ENCODE data around the gene MYH9.

Gene MYH9

DNA sequence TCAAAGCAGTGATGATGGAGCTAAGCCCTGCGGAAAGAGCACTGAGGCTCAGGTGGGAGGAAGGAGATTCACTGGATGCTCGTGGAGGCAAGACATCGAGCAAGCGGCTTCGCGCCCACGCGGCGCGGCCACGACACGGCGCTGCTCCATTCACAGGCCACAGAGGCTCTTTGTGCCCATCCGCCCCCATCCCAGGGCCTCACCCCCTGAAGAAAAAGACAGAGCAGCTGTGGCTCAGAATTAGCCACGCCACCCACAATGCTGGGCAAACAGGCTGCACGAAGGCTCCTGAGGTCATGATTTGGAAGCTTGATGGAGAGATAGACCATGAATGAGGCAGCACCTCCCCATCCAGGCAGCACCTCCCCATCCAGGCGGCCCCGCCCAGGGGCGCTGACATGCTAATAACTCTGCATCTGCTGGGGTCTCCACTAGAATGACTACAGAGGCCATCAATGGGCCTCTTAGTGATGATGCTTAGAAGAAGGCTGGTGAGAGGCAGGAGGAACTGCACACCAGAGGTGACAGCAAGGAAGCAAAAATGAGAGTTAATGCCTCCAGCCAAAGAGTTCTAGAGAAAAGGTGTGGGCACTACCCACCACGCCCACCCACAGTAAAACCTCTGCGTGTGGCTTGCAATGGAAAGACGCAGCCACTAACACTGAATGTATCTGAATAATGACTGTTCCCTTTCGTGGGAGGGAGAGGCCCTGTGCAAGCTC lies 43.5 kb downstream of the MYH9 start:
- Histone ChIP-seq H3K27ac (no peak overlapping the region), H3K9me3 (ENCODE audit: control insufficient read depth, low read length) (no peaks in the 10 kb centered on the region), H3K4me3 (ENCODE audit: low read depth, low read length) (no peak overlapping the region), H3K9ac (no peak overlapping the region), H3K4me1 (no peaks in the 10 kb centered on the region), H3K79me2 (peaks cover 22% of the 10 kb centered on the region), H3K4me2 (ENCODE audit: low read length) (no peak overlapping the region), H2AFZ (no peak overlapping the region), H3K27me3 (ENCODE audit: control insufficient read depth, insufficient read depth, low read length) (no peaks in the 10 kb centered on the region), H3K36me3 (ENCODE audit: control insufficient read depth, insufficient read depth, low read length) (no peaks in the 10 kb centered on the region)
- TF ChIP-seq, protein P1, sequence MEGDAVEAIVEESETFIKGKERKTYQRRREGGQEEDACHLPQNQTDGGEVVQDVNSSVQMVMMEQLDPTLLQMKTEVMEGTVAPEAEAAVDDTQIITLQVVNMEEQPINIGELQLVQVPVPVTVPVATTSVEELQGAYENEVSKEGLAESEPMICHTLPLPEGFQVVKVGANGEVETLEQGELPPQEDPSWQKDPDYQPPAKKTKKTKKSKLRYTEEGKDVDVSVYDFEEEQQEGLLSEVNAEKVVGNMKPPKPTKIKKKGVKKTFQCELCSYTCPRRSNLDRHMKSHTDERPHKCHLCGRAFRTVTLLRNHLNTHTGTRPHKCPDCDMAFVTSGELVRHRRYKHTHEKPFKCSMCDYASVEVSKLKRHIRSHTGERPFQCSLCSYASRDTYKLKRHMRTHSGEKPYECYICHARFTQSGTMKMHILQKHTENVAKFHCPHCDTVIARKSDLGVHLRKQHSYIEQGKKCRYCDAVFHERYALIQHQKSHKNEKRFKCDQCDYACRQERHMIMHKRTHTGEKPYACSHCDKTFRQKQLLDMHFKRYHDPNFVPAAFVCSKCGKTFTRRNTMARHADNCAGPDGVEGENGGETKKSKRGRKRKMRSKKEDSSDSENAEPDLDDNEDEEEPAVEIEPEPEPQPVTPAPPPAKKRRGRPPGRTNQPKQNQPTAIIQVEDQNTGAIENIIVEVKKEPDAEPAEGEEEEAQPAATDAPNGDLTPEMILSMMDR (IDR thresholded peaks at IDR 0.05): no peak

DNA sequence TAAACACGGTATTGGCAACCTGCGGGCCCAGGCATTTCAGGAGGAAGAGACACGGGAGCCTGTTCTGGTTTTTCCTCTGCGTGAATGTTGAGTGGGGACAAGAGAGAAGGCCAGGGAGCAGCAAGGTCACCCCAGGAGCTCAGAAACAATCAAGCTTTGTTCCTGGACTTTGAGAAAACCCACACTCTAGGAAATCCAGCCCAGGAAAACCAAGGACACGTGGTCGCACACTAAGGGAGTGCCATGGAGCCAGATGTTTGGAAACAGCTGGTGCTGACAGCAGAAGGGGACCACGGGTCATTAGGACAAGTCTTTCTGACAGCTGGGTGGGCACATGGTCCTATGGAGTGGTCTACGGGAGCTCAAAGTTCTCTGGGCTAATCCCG lies 44.1 kb downstream of the MYH9 start:
- no peaks in the 10 kb centered on the region for H3K4me1 ChIP-seq
- H3K27me3 ChIP-seq (ENCODE audit: control insufficient read depth, insufficient read depth, low read length): no peaks in the 10 kb centered on the region
- no peak overlapping the region for H3K9ac ChIP-seq
- TF ChIP-seq, protein P1 (IDR thresholded peaks at IDR 0.05): no peak
- no peak overlapping the region for H3K4me2 ChIP-seq (ENCODE audit: low read length)
- no peaks in the 10 kb centered on the region for H3K36me3 ChIP-seq (ENCODE audit: control insufficient read depth, insufficient read depth, low read length)
- H2AFZ ChIP-seq: no peak overlapping the region
- peaks cover 24% of the 10 kb centered on the region for H3K79me2 ChIP-seq
- H3K4me3 ChIP-seq (ENCODE audit: low read depth, low read length): no peak overlapping the region
- no peak overlapping the region for H3K27ac ChIP-seq
- no peaks in the 10 kb centered on the region for H3K9me3 ChIP-seq (ENCODE audit: control insufficient read depth, low read length)

DNA sequence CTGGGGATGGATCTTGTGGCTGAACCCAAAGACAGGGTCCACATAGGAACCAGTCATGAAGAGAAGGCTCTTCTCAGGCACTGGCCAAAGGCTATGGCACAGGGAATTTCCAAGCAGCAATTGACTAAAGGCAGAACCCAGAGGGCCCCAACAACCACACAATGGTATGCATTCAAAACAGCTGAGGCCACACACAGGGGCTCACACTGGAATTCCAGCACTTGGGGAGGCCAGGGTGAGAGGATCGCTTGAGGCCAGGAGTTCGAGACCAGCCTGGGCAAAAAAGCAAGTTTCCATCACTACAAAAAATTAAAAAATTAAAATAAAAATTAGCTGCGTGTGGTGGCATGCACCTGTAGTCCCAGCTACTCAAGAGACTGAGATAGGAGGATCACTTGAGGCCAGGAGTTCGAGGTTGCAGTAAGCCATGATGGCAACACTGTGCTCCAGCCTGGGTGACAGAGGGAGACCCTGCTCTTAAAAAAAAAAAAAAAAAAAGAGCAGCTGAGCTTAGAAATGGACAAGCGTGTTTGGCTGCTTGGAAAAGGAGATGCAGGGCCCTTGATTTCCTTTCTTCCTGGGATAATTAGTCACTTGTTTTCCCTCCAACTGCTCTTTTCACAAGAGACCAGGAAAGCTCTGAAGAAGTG lies 44.6 kb downstream of the MYH9 start:
- no peak overlapping the region for H3K27ac ChIP-seq
- no peaks in the 10 kb centered on the region for H3K36me3 ChIP-seq (ENCODE audit: control insufficient read depth, insufficient read depth, low read length)
- H3K4me1 ChIP-seq: no peaks in the 10 kb centered on the region

DNA sequence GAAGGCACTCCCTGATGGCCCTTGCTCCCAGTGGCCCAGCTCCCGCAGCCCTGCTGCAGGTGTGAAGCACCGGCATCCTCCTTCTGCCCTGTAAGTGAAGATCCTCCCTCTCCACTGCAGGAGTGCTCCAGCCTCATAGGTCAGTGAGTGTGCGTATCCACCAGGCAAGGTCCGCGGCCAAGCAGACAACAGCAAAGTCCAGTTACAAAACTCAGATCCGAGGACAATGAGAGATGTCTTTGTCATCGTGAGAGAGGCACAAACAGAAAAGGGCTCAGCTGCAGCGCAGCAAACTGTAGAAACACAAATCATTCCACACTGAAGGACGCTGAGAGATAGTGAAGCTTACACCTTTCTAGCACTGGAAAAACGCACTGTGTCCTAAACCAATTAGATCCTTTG lies 46.1 kb downstream of the MYH9 start:
- H3K4me2 ChIP-seq (ENCODE audit: low read length): no peak overlapping the region
- H3K4me1 ChIP-seq: no peaks in the 10 kb centered on the region
- no peaks in the 10 kb centered on the region for H3K9me3 ChIP-seq (ENCODE audit: control insufficient read depth, low read length)
- no peak overlapping the region for H3K27ac ChIP-seq
- no peak overlapping the region for H3K4me3 ChIP-seq (ENCODE audit: low read depth, low read length)
- TF ChIP-seq, protein P1 (IDR thresholded peaks at IDR 0.05): no peak
- no peak overlapping the region for H3K9ac ChIP-seq
- peaks cover 24% of the 10 kb centered on the region for H3K79me2 ChIP-seq
- H3K27me3 ChIP-seq (ENCODE audit: control insufficient read depth, insufficient read depth, low read length): no peaks in the 10 kb centered on the region
- no peaks in the 10 kb centered on the region for H3K36me3 ChIP-seq (ENCODE audit: control insufficient read depth, insufficient read depth, low read length)
- no peak overlapping the region for H2AFZ ChIP-seq

More for the DNA sequence above, 44.6 kb downstream of the MYH9 start:
- Histone ChIP-seq H3K4me3 (ENCODE audit: low read depth, low read length) (no peak overlapping the region), H3K79me2 (peaks cover 25% of the 10 kb centered on the region), H3K9ac (no peak overlapping the region), H3K4me2 (ENCODE audit: low read length) (no peak overlapping the region), H3K27me3 (ENCODE audit: control insufficient read depth, insufficient read depth, low read length) (no peaks in the 10 kb centered on the region), H3K9me3 (ENCODE audit: control insufficient read depth, low read length) (no peaks in the 10 kb centered on the region), H2AFZ (no peak overlapping the region)
- TF ChIP-seq, protein P1 (IDR thresholded peaks at IDR 0.05): no peak

All from parathyroid adenoma (tissue), 2 donors.